ENCODE data around the gene SLC2A13. TPM values are rescaled to one million over a fixed set of nuclear protein-coding genes. Genes with fewer than 3 reads are reported as not detected.

The SLC2A13 gene
- total and polyA plus RNA-seq, 8 donors = 2.7 to 10.7 (median 6.8) TPM

- DNase-seq (no peak), FAIRE-seq (no peak), ATAC-seq (no peak)
- intact Hi-C loops (cut with DNase I) = no loop called here
- 43 to 78% methylated on average over 1 of the region's 1 CpG for WGBS, 2 donors
- no peak overlapping the region for H3K4me3 ChIP-seq
- no peaks in the 10 kb centered on the region for H3K9me3 ChIP-seq
- H3K27ac ChIP-seq = no peak overlapping the region
- H3K36me3 ChIP-seq = no peaks in the 10 kb centered on the region
- no peaks in the 10 kb centered on the region for H3K4me1 ChIP-seq
- H3K27me3 ChIP-seq = no peaks in the 10 kb centered on the region
- TF ChIP-seq, protein P1, sequence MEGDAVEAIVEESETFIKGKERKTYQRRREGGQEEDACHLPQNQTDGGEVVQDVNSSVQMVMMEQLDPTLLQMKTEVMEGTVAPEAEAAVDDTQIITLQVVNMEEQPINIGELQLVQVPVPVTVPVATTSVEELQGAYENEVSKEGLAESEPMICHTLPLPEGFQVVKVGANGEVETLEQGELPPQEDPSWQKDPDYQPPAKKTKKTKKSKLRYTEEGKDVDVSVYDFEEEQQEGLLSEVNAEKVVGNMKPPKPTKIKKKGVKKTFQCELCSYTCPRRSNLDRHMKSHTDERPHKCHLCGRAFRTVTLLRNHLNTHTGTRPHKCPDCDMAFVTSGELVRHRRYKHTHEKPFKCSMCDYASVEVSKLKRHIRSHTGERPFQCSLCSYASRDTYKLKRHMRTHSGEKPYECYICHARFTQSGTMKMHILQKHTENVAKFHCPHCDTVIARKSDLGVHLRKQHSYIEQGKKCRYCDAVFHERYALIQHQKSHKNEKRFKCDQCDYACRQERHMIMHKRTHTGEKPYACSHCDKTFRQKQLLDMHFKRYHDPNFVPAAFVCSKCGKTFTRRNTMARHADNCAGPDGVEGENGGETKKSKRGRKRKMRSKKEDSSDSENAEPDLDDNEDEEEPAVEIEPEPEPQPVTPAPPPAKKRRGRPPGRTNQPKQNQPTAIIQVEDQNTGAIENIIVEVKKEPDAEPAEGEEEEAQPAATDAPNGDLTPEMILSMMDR (IDR thresholded peaks at IDR 0.05) = no peak
These were observed 17.0 kb upstream of the SLC2A13 start for GRCh38 chr12:40122842-40123241.

- TF ChIP-seq, protein P1 (IDR thresholded peaks at IDR 0.05) = no peak
- H3K4me1 ChIP-seq = no peaks in the 10 kb centered on the region
- no peaks in the 10 kb centered on the region for H3K36me3 ChIP-seq
- DNase-seq = no peak
- 56 to 67% methylated on average over 3 of the region's 3 CpGs for WGBS, 2 donors
- no peaks in the 10 kb centered on the region for H3K27me3 ChIP-seq
- H3K4me3 ChIP-seq = no peak overlapping the region
- no peak for FAIRE-seq
- no peak overlapping the region for H3K27ac ChIP-seq
- no peaks in the 10 kb centered on the region for H3K9me3 ChIP-seq
- intact Hi-C loops (cut with DNase I) = loop anchor here in 1 of 3 donors (10.0 kb wide), 1 partner anchor 353 kb away; no protein-coding TSS in a partner anchor
- ATAC-seq = no peak
These were observed 11.9 kb upstream of the SLC2A13 start for GRCh38 chr12:40117818-40118217.

- ATAC-seq (no peak), DNase-seq (no peak), FAIRE-seq (no peak)
- Histone ChIP-seq H3K27ac (no peak overlapping the region), H3K36me3 (no peaks in the 10 kb centered on the region), H3K27me3 (no peaks in the 10 kb centered on the region), H3K4me3 (no peak overlapping the region), H3K4me1 (peaks cover 0 to 4% (median 0%) of the 10 kb centered on the region in 3 donors), H3K9me3 (no peaks in the 10 kb centered on the region)
- TF ChIP-seq, protein P1 (IDR thresholded peaks at IDR 0.05) = no peak
- 91 to 100% methylated on average over 1 of the region's 1 CpG for WGBS, 2 donors
- intact Hi-C loops (cut with DNase I) = loop anchor here in 1 of 3 donors (10.0 kb wide), 1 partner anchor 346 kb away; no protein-coding TSS in a partner anchor
These were observed 4.7 kb upstream of the SLC2A13 start for GRCh38 chr12:40110586-40110985.

DNA sequence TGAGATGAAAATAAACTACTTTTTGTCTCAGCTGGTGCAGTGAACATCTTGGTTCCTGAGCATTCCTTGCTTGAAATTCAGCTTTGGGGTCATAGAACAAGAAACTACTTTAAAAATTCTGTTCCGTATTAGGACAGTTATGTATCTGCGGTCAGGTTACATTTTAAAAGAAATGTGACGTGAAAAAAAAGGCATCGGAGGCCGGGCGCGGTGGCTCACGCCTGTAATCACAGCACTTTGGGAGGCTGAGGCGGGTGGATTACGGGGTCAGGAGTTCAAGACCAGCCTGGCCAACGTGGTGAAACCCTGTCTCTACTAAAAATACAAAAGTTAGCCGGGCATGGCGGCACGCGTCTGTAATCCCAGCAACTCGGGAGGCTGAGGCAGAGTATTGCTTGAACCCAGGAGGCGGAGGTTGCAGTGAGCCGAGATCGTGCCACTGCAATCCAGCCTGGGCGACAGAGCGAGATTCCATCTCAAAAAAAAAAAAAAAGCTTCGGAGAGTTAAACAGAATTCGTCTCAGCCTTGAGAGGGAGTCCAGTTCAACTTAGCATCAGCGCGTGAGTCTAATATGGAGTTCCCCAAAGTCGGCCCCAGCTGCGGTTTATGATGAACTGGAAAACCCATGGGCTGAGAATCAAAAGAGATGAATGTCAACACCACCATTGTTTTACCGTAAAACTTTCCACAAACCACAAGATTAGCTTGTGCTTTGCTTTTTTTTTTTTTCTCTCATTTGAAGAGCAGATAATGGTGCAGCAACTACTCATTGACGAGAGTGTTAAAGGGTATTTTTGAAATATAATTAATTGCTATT is 2.1 kb upstream of the SLC2A13 start:
- no peaks in the 10 kb centered on the region for H3K36me3 ChIP-seq
- DNase-seq (peak in 1 of 6 donors; percentile 12), ATAC-seq (no peak), FAIRE-seq (no peak)
- no peaks in the 10 kb centered on the region for H3K27me3 ChIP-seq
- intact Hi-C loops (cut with DNase I) = loop anchor here in 2 of 3 donors (10.0 kb wide), 2 partner anchors 73 to 93 kb away; no protein-coding TSS in a partner anchor
- peaks cover 6 to 21% (median 8%) of the 10 kb centered on the region in 3 donors for H3K4me1 ChIP-seq
- H3K4me3 ChIP-seq = peak overlapping the region in 1 of 4 donors; percentile 38
- WGBS, 2 donors = 60 to 72% methylated on average over 29 of the region's 29 CpGs
- H3K9me3 ChIP-seq = no peaks in the 10 kb centered on the region
- H3K27ac ChIP-seq = no peak overlapping the region
- TF ChIP-seq, protein P1 (IDR thresholded peaks at IDR 0.05) = no peak

Data from pancreas (tissue), 10 donors.